Stomach smooth muscle (tissue), 2 donors: ENCODE data around the gene PPP2R2C.

Experiments
- H3K27ac ChIP-seq: one replicate; pipeline ENCODE4 v1.7.0; 2013; ENCODE audit warnings: mild to moderate bottlenecking, low read length, inconsistent platforms
- H3K27me3 ChIP-seq, 2 donors: one replicate each; pipeline ENCODE4 v1.7.0; 2013; ENCODE audit warnings: low read length in 2 of 2; ENCODE audit not compliant: insufficient read depth in 2 of 2, control insufficient read depth in 1 of 2
- H3K36me3 ChIP-seq, 2 donors: one replicate each; pipeline ENCODE4 v1.7.0; 2013; ENCODE audit warnings: low read length in 2 of 2; ENCODE audit not compliant: control insufficient read depth in 2 of 2, insufficient read depth in 2 of 2
- H3K4me1 ChIP-seq: one replicate; pipeline ENCODE4 v1.7.0; 2013; ENCODE audit warnings: low read length; ENCODE audit not compliant: control insufficient read depth, insufficient read depth
- H3K4me3 ChIP-seq, 2 donors: one replicate each; pipeline ENCODE4 v1.7.0; 2013; ENCODE audit warnings: low read length in 2 of 2
- H3K9ac ChIP-seq, 2 donors: one replicate each; pipeline ENCODE4 v1.7.0; 2013; ENCODE audit warnings: low read length in 2 of 2, mild to moderate bottlenecking in 1 of 2
- H3K9me3 ChIP-seq, 2 donors: one replicate each; pipeline ENCODE4 v1.7.0; 2013; ENCODE audit warnings: low read length in 2 of 2; ENCODE audit not compliant: control insufficient read depth in 2 of 2
- donor health status: healthy.
- donor health status: Pancreatic carcinoma.

Gene PPP2R2C

DNA sequence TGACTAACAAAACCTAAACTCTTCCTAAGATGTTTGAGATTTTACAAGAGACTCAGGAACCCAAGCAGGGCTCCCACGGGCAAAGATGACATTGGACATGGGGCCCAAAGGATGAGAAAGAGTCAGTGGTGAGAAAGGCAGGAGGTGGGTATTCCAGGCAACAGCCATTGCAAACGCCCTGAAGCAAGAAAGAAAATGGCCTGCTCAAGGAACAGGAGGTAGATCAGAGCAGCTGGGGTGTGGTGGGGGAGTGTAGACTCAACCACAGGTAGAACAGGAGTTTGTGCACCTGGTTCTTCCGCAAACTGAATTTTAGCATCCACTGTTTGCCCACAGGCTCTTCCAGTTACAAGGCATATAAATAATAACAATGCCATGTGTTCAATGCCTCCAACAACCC, 3.3 kb downstream of the PPP2R2C start:
- H3K27ac ChIP-seq, result no peak overlapping the region
- peaks cover 38 to 41% of the 10 kb centered on the region in 2 donors for H3K27me3 ChIP-seq
- H3K4me3 ChIP-seq, result no peak overlapping the region
- no peaks in the 10 kb centered on the region for H3K36me3 ChIP-seq
- peaks cover 15% of the 10 kb centered on the region for H3K4me1 ChIP-seq
- no peaks in the 10 kb centered on the region for H3K9me3 ChIP-seq
- H3K9ac ChIP-seq, result no peak overlapping the region

DNA sequence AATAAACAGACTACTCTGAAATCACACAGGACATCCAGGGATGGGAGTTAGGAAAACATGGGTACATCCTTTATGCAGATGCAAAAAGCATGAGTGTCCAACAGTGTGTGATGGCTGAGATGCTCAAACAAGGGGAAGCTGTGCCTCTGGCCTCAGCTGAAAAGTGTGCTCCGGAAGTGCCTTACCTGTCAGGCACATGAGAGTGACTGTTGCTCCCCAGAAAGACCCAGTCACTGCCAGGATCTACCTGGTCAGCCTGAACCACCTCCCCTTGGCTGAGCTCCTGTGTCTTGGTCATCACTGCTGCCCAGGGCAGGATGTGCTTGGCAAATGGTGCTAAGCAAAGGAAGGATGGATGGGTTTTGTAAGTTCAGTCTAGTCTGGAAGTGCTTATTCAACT, 4.0 kb downstream of the PPP2R2C start:
- Histone ChIP-seq H3K4me3 (no peak overlapping the region), H3K27me3 (peaks cover 35 to 38% of the 10 kb centered on the region in 2 donors), H3K9me3 (no peaks in the 10 kb centered on the region), H3K36me3 (no peaks in the 10 kb centered on the region), H3K27ac (no peak overlapping the region), H3K9ac (no peak overlapping the region), H3K4me1 (peaks cover 15% of the 10 kb centered on the region)

DNA sequence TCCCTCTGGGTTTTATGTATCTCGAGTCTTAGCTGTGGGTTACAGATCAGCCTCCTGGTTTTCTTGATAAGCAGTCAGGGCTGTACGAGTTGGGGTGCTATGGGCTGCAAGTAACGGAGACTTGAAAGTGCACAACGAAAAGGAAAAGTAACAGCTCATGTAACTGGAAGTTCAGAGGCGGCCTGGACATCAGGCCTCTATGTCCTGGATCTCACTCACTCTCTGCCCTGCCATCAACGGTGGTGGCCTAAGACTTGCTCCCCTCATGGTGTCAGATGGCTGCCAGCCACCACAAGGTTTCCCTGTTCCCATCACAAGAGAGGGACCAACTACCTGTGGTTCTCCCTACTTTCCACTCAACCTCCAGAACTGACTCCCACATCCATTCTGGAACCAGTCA, 4.8 kb downstream of the PPP2R2C start:
- peaks cover 34 to 35% of the 10 kb centered on the region in 2 donors for H3K27me3 ChIP-seq

DNA sequence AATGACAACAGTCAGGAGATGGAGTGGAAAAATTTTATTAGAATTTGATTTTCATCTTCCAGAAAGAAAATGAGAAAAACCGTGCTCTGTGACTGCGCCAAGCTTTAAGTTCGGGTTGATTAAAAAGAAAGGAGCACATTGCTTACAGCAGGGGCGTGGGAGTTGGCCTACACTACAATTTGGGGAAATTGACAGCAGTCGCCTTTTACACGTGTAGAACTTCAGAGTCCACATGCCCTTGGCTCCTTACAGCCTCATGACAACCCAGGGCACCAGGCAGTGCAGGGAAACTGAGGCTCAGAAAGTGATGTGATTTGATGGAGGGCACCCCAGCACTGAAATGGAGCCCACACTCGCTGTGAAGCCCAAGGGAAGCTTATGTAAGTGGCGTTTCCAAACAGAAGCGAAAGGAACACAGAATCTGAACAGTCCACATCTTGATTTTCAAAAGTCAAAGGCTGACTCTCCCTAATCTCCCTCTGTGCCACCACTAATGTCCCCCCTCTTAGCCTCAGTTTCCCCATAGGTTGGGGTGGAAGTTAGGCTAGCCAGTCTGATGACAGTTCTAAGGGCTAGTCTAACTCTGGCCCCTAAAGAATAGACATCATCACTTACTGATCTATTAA, 5.5 kb downstream of the PPP2R2C start:
- no peak overlapping the region for H3K27ac ChIP-seq
- H3K4me3 ChIP-seq, result no peak overlapping the region
- H3K9me3 ChIP-seq, result no peaks in the 10 kb centered on the region
- peaks cover 34 to 35% of the 10 kb centered on the region in 2 donors for H3K27me3 ChIP-seq
- H3K4me1 ChIP-seq, result peaks cover 15% of the 10 kb centered on the region
- H3K9ac ChIP-seq, result no peak overlapping the region
- H3K36me3 ChIP-seq, result no peaks in the 10 kb centered on the region

More for the DNA sequence above, 4.8 kb downstream of the PPP2R2C start:
- Histone ChIP-seq H3K9ac (no peak overlapping the region), H3K4me3 (no peak overlapping the region), H3K4me1 (peaks cover 15% of the 10 kb centered on the region), H3K27ac (no peak overlapping the region), H3K36me3 (no peaks in the 10 kb centered on the region), H3K9me3 (no peaks in the 10 kb centered on the region)

DNA sequence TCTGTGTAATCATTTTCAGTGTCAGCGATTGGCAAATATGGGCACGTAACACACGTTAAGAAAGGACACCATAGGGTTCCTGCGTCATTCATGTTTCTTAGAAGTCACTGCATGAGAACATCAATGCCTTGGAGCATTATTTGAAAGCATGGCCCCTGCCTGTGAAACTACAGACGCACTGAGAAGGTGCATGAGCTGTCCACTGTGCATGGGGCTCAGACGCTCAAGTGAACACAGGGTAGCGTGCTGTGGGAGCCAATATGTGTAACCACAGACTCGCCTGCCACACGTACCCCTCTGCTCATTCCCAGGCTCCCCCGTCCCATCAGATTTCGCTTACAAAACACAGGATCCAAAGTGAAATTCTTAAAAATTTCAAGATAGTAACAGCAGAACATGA, 6.5 kb downstream of the PPP2R2C start:
- H3K27me3 ChIP-seq, result peaks cover 29 to 39% of the 10 kb centered on the region in 2 donors

DNA sequence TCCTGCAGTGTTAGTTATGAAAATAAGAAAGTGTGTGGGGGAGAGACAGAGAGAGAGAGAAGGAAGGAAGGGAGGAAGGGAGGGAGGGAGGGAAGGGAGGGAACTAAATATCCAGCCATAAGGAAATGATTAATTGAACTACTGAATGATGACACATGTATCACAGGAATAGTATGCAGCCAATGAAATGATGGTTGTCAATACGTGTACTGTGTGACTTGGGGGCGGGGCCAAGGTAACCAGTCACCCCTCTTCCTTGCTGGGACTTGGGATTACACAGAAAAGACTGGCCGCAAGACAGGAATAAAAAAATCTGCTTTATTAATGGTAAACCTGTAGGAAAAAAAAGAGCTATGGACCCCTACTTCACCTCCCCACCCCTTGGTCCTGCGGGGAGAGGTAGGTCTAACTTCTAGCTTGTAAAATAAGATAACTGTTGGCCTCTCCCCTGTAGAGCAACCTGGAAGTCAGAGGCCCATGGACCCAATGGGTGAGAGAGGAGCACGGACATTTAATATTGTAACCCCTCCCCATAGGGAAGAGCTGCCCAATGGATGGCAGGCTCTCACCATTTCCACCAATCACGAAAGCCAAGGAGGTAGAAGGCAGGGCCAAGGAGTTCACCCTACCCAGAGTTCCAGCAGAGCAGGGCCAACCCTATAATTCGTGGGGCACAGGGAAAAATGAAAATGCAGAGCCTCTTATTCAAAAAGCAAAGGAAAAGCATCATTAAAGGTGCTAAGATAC, 7.4 kb downstream of the PPP2R2C start:
- Histone ChIP-seq H3K27me3 (peaks cover 28 to 37% of the 10 kb centered on the region in 2 donors), H3K27ac (no peak overlapping the region), H3K4me3 (no peak overlapping the region), H3K9ac (no peak overlapping the region), H3K4me1 (peaks cover 2% of the 10 kb centered on the region), H3K9me3 (no peaks in the 10 kb centered on the region), H3K36me3 (no peaks in the 10 kb centered on the region)

More for the DNA sequence above, 6.5 kb downstream of the PPP2R2C start:
- Histone ChIP-seq H3K4me3 (no peak overlapping the region), H3K9me3 (no peaks in the 10 kb centered on the region), H3K27ac (no peak overlapping the region), H3K4me1 (peaks cover 12% of the 10 kb centered on the region), H3K36me3 (no peaks in the 10 kb centered on the region), H3K9ac (no peak overlapping the region)

DNA sequence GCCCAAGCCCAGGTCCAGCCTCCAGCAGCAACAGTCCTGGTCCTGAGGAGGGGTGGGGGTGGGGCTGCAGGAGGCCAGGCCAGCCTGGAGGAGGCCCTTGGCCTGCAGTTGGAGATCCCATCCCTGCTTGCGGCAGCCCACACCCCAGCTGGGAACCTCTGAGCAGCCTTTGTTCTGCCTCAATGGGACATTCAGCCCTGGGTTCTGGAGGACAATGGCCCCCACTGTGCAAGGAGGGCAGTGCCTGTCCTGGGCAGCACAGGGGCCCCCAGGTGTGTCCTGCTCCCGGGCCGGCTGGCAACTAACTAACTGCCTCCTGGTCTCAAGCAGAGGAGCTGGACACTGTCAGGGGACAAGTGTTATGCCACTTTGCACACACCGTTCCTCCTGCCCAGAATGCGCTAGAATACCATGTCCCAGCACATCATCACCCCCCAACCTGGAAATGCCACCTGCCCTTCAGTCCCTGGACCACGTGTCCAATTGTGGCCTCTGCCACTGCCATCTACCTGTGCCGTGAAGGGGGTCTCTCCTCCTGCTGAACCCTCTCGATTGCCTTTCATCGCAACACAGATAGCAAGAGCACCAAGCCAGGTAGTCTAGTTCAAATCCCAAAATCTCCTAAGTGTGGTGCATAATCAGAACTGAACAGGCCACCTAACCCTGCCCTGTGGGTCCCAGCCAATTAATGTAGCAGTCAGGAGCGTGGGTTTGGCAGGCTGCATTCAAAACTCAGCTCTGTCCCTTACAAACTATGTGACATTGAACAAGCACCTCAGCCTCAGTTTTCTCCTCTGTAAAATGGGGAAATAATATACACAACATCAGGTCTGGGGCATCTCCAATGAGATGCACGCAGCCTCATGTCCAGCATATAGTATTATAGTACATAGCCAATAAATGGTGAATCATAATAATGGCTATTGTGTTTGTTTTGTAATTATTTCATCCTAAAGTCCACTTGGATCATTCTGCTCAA, 8.8 kb downstream of the PPP2R2C start:
- Histone ChIP-seq H3K36me3 (no peaks in the 10 kb centered on the region), H3K9me3 (peaks cover 0 to 2% of the 10 kb centered on the region in 2 donors), H3K4me1 (no peaks in the 10 kb centered on the region), H3K27ac (no peak overlapping the region), H3K9ac (no peak overlapping the region), H3K4me3 (no peak overlapping the region), H3K27me3 (peaks cover 14 to 28% of the 10 kb centered on the region in 2 donors)

DNA sequence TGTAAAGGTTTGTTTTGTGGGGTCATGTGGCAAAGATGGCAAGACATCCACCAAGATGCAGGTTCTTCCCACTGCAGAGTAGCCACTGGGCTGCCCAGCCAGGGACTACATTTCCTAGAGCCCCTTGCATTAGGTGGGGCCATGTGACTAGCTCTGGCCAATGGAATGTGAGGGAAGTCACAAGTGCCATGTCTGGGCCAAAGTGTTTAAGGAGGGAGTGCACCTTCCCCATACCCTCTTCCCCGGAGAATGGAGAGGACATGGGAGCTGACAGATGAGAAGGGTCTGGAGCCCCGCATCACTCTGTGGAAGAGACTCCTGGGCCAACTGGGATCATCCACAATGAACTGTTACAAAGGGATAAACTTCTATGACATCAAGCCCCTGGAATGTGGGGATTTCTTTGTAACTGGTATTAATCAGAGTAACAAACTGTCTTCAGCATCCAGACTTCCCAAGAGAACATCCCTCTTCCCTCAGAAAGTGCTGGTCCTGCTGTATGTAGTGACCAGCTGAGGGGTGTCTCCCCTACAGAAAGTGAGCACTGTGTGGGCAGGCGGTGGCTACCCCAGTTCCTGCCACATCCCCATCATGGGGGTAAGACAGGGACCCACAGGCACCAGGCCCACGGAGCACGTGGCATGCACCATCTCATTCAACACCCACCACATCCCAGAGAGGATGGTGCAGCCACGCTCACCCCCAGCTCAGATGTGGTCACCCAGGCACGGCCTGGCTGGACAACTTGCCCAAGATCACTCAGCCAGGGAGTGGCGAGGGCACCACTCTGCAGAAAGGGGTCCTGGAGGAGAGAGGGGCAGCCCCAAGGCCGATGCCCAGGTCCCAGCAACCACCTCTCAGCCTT, 10.9 kb downstream of the PPP2R2C start:
- Histone ChIP-seq H3K27me3 (peaks cover 3 to 15% of the 10 kb centered on the region in 2 donors), H3K9me3 (peaks cover 4 to 6% of the 10 kb centered on the region in 2 donors)

DNA sequence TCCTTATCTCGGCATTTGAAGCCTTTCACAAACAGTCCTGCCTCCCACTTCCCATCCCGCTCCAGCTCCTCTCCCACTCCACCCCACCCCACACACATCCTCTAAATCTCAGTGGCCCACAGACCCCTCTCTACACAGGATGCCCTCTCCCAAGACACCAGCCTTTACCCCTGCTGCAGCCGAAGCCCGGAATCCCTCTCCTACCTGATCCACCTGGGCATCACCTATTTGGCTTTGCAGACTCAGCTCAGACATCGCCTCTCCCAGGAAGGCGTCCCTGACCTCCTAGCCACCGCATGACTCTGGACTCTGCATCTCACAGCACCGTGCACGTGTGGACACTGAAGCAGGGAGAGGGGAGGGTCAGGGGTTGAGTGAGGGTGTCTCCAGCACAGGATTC, 11.5 kb downstream of the PPP2R2C start:
- peaks cover 3 to 15% of the 10 kb centered on the region in 2 donors for H3K27me3 ChIP-seq

More for the DNA sequence above, 10.9 kb downstream of the PPP2R2C start:
- no peak overlapping the region for H3K27ac ChIP-seq
- H3K4me3 ChIP-seq, result no peak overlapping the region
- no peak overlapping the region for H3K9ac ChIP-seq
- no peaks in the 10 kb centered on the region for H3K36me3 ChIP-seq
- no peaks in the 10 kb centered on the region for H3K4me1 ChIP-seq

DNA sequence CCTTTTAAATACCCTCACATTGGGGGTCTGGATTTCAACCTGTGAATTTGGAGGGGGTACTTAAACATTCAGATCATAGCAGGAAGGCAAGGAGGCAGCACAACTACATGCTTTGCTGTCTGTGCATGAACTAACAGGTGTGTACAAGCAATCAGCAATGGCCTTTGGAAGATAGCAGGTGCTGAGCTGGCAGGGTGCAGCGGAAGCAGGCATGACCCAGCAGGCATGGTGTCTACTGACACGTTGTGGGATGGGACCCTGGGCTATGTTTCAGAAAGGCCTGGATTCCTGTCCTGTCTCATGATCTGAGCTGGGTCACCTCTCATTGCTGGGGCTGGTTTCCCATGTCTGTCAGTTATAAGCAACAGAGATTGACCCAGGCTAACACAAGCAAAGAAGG, 13.9 kb downstream of the PPP2R2C start:
- no peaks in the 10 kb centered on the region for H3K4me1 ChIP-seq
- H3K9ac ChIP-seq, result no peak overlapping the region
- H3K27ac ChIP-seq, result no peak overlapping the region
- no peak overlapping the region for H3K4me3 ChIP-seq
- no peaks in the 10 kb centered on the region for H3K36me3 ChIP-seq
- peaks cover 3 to 14% of the 10 kb centered on the region in 2 donors for H3K27me3 ChIP-seq
- peaks cover 4 to 6% of the 10 kb centered on the region in 2 donors for H3K9me3 ChIP-seq

More for the DNA sequence above, 11.5 kb downstream of the PPP2R2C start:
- Histone ChIP-seq H3K36me3 (no peaks in the 10 kb centered on the region), H3K4me3 (no peak overlapping the region), H3K27ac (no peak overlapping the region), H3K4me1 (no peaks in the 10 kb centered on the region), H3K9ac (no peak overlapping the region), H3K9me3 (peaks cover 4 to 6% of the 10 kb centered on the region in 2 donors)
